OCI-LY7 (cell line): ENCODE measurements around the gene KLHL26. TPM values are rescaled to one million over a fixed set of nuclear protein-coding genes. Genes with fewer than 3 reads are reported as not detected.

Experiments used
- BruUV-seq: library from RNA; stranded (reverse); fragments of 400-500 nt; replicated peaks from 2 replicates; lab custom pipeline; 2021; lab: Mats Ljungman, UMichigan
- CTCF ChIA-PET: fragments of 300-600 bp; sonication (Branson Sonifier 250); formaldehyde crosslinking; loops from one replicate; lab custom pipeline; 2022; ENCODE audit warnings: antibody characterized with exemption; ENCODE audit not compliant: unreplicated experiment; lab: Charles Lee
- POLR2A ChIA-PET: fragments of 300-600 bp; sonication (Branson Sonifier 250); formaldehyde crosslinking; loops from one replicate; lab custom pipeline; 2022; ENCODE audit warnings: antibody characterized with exemption; lab: Charles Lee
- DNase-seq: peaks from one replicate; pipeline ENCODE4 v3.0.0-alpha.2; 2015; ENCODE audit warnings: low spot score
- H2AFZ ChIP-seq: fragments of 200-600 bp; sonication (generic), shearing (Covaris generic); 2 replicates; pipeline ENCODE4 v1.6.1; 2014; ENCODE audit warnings: mild to moderate bottlenecking, antibody characterized with exemption, low read length, moderate library complexity
- H3K27ac ChIP-seq: fragments of 200-600 bp; sonication (generic); 2 replicates; pipeline ENCODE4 v1.5.1; 2014; ENCODE audit warnings: mixed run types, low read depth, mild to moderate bottlenecking, moderate library complexity, low read length, inconsistent platforms; ENCODE audit not compliant: poor library complexity, severe bottlenecking
- H3K36me3 ChIP-seq: fragments of 200-600 bp; sonication (generic); 2 replicates; pipeline ENCODE4 v1.6.1; 2014; ENCODE audit warnings: mild to moderate bottlenecking, antibody characterized with exemption, low read length, moderate library complexity, mixed read lengths; ENCODE audit not compliant: insufficient read depth
- H3K4me1 ChIP-seq: fragments of 200-600 bp; sonication (generic); 2 replicates; pipeline ENCODE4 v1.5.1; 2014; ENCODE audit warnings: mild to moderate bottlenecking, low read length; ENCODE audit not compliant: insufficient read depth, poor library complexity, severe bottlenecking
- H3K4me2 ChIP-seq: fragments of 200-600 bp; sonication (generic); 2 replicates; pipeline ENCODE4 v1.6.1; 2014; ENCODE audit warnings: mild to moderate bottlenecking, low read length
- H3K4me3 ChIP-seq: fragments of 200-600 bp; sonication (generic); 2 replicates; pipeline ENCODE4 v1.5.1; 2014; ENCODE audit warnings: mild to moderate bottlenecking, low read depth, low read length; ENCODE audit not compliant: poor library complexity, severe bottlenecking
- H3K79me2 ChIP-seq: fragments of 200-600 bp; sonication (generic); 2 replicates; pipeline ENCODE4 v1.6.1; 2016; ENCODE audit warnings: low read depth, mild to moderate bottlenecking, low read length, moderate library complexity, mixed read lengths; ENCODE audit not compliant: insufficient read depth
- H3K9me2 ChIP-seq: fragments of 200-600 bp; sonication (generic); 2 replicates; pipeline ENCODE4 v1.6.1; 2016; ENCODE audit warnings: mild to moderate bottlenecking, low read length, mixed read lengths; ENCODE audit not compliant: insufficient read depth
- H3K9me3 ChIP-seq: fragments of 200-600 bp; sonication (generic); 2 replicates; pipeline ENCODE4 v1.6.1; 2014; ENCODE audit warnings: mild to moderate bottlenecking, mixed run types, low read length, mixed read lengths
- H4K20me1 ChIP-seq: fragments of 200-600 bp; sonication (generic); 2 replicates; pipeline ENCODE4 v1.6.1; 2014; ENCODE audit warnings: mild to moderate bottlenecking, antibody characterized with exemption, low read length, moderate library complexity, mixed read lengths; ENCODE audit not compliant: insufficient read depth
- CTCF ChIP-seq: fragments of 200-600 bp; sonication (generic); conservative IDR thresholded peaks from 2 replicates; pipeline ENCODE4 v1.5.1; 2014; ENCODE audit warnings: mild to moderate bottlenecking, antibody characterized with exemption, low read length, moderate library complexity, mixed read lengths
- EZH2phosphoT487 ChIP-seq: fragments of 200-600 bp; sonication (generic); IDR thresholded peaks from 2 replicates; pipeline ENCODE4 v1.6.1; 2018; ENCODE audit warnings: low read depth, borderline replicate concordance, mild to moderate bottlenecking, mixed run types, antibody characterized with exemption, low read length, moderate library complexity, mixed read lengths
- intact Hi-C: fragments of 100-400 bp; cut with micrococcal nuclease; formaldehyde crosslinking; loops from one replicate; pipeline ENCODE4 v1.10.0; 2022; ENCODE audit not compliant: unreplicated experiment
- total RNA-seq, 2 experiments: library from RNA; depleted of rRNA in 1 of 2; stranded (reverse); fragments of >200 nt in 1 of 2; shearing (Covaris generic) in 1 of 2; gene quantifications; 2 replicates each; pipeline ENCODE4 v1.2.3, GENCODE V29; 2014 to 2022

KLHL26 gene
- total RNA-seq, 2 experiments from 2014 or later, result 1.0 to 8.9 TPM

- Histone ChIP-seq H3K4me3 (no peak overlapping the region), H3K9me2 (no peaks in the 10 kb centered on the region), H2AFZ (no peak overlapping the region), H3K79me2 (no peaks in the 10 kb centered on the region), H3K36me3 (no peaks in the 10 kb centered on the region), H4K20me1 (no peaks in the 10 kb centered on the region), H3K4me1 (peaks cover 11% of the 10 kb centered on the region), H3K27ac (no peak overlapping the region), H3K4me2 (no peak overlapping the region), H3K9me3 (no peaks in the 10 kb centered on the region)
- no peak for TF ChIP-seq CTCF
- no peak for TF ChIP-seq EZH2phosphoT487
- intact Hi-C loops, result no loop called here
- BruUV-seq, result no TSS peak
- POLR2A ChIA-PET, result interaction anchor here (0.6 kb wide), 1 partner anchor 19 kb away, joined by 4 read pairs; no protein-coding TSS in a partner anchor
- no peak for DNase-seq
- CTCF ChIA-PET, result no interaction called here
These were observed 23.1 kb upstream of the KLHL26 start for GRCh38 chr19:18613589-18614234.

GRCh38 chr19:18616023-18616422 is 20.8 kb upstream of the KLHL26 start:
- TF ChIP-seq EZH2phosphoT487, result no peak
- no peak for TF ChIP-seq CTCF
- no peak for DNase-seq
- H3K36me3 ChIP-seq, result no peaks in the 10 kb centered on the region
- no peaks in the 10 kb centered on the region for H4K20me1 ChIP-seq
- no peaks in the 10 kb centered on the region for H3K9me3 ChIP-seq
- H3K4me1 ChIP-seq, result peaks cover 18% of the 10 kb centered on the region
- no peak overlapping the region for H3K4me2 ChIP-seq
- H2AFZ ChIP-seq, result no peak overlapping the region
- POLR2A ChIA-PET, result no interaction called here
- H3K27ac ChIP-seq, result no peak overlapping the region
- CTCF ChIA-PET, result no interaction called here
- no TSS peak for BruUV-seq
- intact Hi-C loops, result no loop called here
- H3K79me2 ChIP-seq, result no peaks in the 10 kb centered on the region
- H3K4me3 ChIP-seq, result no peak overlapping the region
- no peaks in the 10 kb centered on the region for H3K9me2 ChIP-seq

- intact Hi-C loops, result no loop called here
These were observed 19.3 kb upstream of the KLHL26 start for GRCh38 chr19:18617562-18617961.

More at GRCh38 chr19:18617562-18617961, 19.3 kb upstream of the KLHL26 start:
- Histone ChIP-seq H3K4me1 (peaks cover 29% of the 10 kb centered on the region), H3K79me2 (no peaks in the 10 kb centered on the region), H3K4me2 (no peak overlapping the region), H3K9me2 (no peaks in the 10 kb centered on the region), H3K27ac (no peak overlapping the region), H2AFZ (no peak overlapping the region), H4K20me1 (no peaks in the 10 kb centered on the region), H3K36me3 (no peaks in the 10 kb centered on the region), H3K4me3 (no peak overlapping the region), H3K9me3 (no peaks in the 10 kb centered on the region)
- ChIA-PET CTCF (no interaction called here), POLR2A (interaction anchor here (0.6 kb wide), 1 partner anchor 1141 kb away, joined by 6 read pairs; no protein-coding TSS in a partner anchor)
- DNase-seq, result no peak
- no peak for TF ChIP-seq EZH2phosphoT487
- TF ChIP-seq CTCF, result no peak
- no TSS peak for BruUV-seq
